GM20431 (cell line): ENCODE results near the gene RTL5.

Experiments used
- in situ Hi-C: fragments of 300-500 bp; cut with MseI, MboI; formaldehyde crosslinking; loops from one replicate; pipeline ENCODE4 v1.15.0; 2020; ENCODE audit warnings: low sequenced_read_pairs; ENCODE audit not compliant: unreplicated experiment

The RTL5 gene

DNA sequence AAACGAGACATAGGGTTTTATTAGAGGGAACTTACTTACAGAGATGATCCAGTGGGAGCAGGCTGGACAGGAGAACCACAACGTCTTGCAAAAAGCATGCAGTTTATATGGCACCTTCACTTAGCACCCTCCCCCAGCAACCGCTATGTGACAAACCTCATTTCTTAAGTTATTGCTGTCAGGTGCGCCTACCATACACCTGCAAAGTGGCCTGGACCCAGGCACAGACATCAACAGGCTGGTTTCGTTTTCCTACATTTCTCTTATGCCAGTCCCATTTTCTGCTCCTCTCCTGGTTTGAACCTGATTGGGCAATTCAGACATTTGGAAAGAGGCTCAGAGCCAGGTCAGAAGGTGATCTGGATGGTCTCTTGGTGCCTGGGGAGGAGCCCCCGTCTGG, 18.3 kb downstream of the RTL5 start:
- in situ Hi-C loops: loop anchor here (25.0 kb wide), 1 partner anchor 101 kb away; no protein-coding TSS in a partner anchor

GRCh38 chrX:72110876-72111708, 20.6 kb downstream of the RTL5 start:
- in situ Hi-C loops: loop anchor here (25.0 kb wide), 1 partner anchor 99 kb away; no protein-coding TSS in a partner anchor

DNA sequence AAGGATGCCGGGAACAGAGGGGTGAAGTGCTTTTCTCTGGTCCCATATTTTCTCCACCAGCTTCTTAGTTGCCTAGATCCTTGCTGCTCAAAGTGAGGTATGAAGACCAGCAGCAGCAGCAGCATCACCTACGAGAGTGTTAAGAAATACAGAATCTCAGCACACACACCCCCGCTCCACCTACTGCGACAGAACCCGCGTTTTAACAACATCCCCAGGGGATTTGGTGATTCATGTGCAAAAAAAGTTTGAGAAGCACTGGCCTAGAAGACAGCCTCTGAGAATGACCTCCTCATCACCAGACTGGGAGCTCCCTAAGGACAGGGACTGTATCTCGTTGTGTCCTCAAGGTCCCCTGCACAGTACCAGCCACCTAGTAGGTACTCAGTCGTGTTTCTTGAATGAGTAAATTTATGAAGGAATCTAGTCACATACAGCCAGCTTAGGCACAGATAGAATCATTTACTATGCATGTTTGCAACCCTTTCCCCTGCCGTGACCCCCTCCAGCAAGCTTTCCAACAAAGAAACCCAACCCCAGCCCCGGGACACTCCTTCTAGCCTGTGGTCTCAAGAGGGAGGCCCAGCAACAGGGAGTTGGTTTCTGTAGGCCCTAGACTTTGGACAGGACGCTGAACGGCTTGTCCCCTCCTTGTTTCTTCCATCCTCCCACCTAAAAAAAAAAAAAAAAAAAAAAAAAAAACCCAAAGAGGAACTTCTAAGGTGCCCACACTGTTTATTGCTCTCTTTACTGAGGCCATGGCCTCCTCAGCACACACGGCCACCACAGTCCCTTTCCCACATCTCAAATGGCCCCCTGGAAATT, 21.5 kb downstream of the RTL5 start:
- in situ Hi-C loops: loop anchor here (25.0 kb wide), 1 partner anchor 98 kb away; no protein-coding TSS in a partner anchor

DNA sequence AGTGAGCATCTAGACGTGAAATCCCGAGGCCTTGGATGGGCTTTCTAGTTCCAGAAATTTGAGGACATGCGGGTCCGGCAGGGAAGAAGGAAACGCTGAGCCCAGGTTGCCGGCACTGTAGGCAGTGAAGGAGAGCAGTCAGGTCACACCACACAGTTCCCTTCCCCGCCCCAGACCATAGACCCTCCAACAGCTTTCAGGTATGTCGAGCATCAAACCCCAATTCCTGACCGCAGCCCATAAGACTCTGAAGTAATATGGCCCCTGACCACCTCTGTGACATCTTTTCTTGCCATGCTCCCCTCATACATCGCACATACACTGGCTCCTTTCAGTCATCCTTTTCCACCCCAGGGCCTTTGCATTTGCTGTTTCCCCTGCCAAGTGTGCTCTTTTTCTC, 23.0 kb downstream of the RTL5 start:
- in situ Hi-C loops: loop anchor here (25.0 kb wide), 1 partner anchor 96 kb away; no protein-coding TSS in a partner anchor

DNA sequence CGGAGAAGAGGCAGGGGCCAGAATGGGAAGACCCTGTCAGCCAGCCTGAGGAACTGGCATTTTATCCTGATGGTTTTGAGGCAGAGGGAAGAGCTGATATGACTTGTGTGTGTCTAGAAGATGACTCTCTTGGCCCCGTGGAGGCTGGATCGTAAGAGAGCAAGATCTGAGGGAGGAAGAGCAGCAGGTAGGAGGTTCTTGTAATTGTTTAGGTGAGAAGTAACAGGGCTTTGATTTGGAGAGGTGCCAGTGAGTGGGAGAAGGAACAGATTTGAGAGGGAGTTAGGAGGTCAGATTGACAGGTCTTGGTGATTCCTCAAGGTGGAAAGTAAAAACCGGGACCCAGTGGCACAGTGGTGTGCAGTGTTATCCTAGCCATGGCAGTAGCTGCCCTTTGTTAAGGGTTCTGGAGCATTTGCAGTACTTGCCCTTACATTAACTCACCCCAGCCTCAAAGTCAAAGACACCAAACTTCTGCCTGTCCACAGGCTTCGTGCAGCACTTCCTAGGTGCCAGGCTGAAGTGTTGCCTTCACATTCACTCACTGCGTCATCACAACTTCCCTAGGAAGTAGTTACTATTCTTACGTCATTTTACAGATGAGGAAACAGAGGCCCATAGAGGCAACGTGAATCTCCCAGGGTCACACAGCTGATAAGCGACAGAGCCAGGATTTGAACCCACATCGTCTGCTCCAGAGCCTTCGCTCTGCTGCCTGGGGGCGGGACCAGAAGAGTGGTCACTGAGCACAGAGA, 23.7 kb downstream of the RTL5 start:
- in situ Hi-C loops: loop anchor here (25.0 kb wide), 1 partner anchor 96 kb away; no protein-coding TSS in a partner anchor

DNA sequence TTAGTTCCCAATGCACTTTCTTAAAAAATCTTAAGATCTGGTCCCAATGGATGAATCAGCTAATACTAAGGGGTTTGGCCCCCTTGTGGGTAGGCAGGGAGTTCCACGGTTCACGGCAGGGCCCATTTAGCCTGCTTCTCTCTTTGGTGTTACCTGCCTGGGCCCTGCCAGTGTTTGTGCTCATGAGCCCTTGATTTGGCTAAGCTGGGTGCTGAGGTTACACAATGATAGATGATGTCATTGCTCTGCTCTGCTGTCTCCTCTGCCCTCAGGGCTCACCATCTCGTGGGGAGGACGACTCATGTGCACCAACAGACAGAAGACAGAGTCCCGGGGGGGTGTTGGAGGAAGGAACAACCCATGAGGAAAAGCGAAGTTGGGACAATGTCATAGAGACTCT, 24.4 kb downstream of the RTL5 start:
- in situ Hi-C loops: loop anchor here (25.0 kb wide), 1 partner anchor 95 kb away; no protein-coding TSS in a partner anchor

- in situ Hi-C loops: loop anchor here (25.0 kb wide), 1 partner anchor 93 kb away; no protein-coding TSS in a partner anchor
Observed at GRCh38 chrX:72105436-72105835, 26.3 kb downstream of the RTL5 start.

DNA sequence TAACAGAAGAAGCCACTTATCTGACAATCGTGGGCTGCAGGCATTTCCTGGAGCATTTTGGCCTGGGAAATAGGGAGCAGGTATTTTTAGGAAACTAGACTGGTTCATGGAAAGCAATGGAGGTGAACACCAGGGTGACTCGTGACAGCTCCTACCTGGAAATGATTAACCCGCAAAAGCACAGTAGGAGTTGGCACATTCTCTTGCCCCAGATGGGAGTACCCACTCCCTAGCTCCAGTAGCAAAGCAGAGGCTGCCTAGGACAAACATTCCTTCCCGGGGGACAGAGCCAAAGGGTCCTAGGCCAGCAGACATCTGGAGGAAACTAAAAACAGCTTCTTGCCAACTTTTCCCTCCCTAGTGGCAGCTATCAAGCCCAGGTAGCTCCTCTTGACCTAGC, 29.0 kb downstream of the RTL5 start:
- in situ Hi-C loops: loop anchor here (25.0 kb wide), 1 partner anchor 90 kb away; no protein-coding TSS in a partner anchor

GRCh38 chrX:72102126-72102525, 29.6 kb downstream of the RTL5 start:
- in situ Hi-C loops: loop anchor here (25.0 kb wide), 1 partner anchor 90 kb away; no protein-coding TSS in a partner anchor

DNA sequence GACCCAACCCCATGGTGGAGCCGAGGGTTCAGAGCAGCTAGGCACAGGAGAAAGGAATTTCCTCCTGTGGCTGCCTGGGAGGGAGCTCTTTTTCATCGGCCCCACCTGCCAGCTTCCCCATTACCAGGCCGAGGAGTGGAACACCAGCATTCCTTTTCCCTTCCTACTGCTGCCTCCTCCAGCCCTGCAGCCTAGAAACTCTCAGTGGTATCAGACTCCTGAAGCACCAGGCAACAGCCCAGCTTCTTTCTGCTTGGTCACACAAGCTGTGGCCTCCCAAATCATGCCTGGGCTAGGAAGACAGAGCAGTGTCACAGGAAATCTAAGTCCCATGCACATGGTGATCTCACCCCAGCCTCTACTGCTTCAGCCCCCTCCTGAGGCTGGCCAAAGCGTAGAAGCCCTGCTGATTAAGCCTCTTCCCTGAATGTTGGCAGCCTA, 30.1 kb downstream of the RTL5 start:
- in situ Hi-C loops: loop anchor here (25.0 kb wide), 1 partner anchor 89 kb away; no protein-coding TSS in a partner anchor

GRCh38 chrX:72100824-72101351, 30.8 kb downstream of the RTL5 start:
- in situ Hi-C loops: loop anchor here (25.0 kb wide), 1 partner anchor 89 kb away; no protein-coding TSS in a partner anchor

DNA sequence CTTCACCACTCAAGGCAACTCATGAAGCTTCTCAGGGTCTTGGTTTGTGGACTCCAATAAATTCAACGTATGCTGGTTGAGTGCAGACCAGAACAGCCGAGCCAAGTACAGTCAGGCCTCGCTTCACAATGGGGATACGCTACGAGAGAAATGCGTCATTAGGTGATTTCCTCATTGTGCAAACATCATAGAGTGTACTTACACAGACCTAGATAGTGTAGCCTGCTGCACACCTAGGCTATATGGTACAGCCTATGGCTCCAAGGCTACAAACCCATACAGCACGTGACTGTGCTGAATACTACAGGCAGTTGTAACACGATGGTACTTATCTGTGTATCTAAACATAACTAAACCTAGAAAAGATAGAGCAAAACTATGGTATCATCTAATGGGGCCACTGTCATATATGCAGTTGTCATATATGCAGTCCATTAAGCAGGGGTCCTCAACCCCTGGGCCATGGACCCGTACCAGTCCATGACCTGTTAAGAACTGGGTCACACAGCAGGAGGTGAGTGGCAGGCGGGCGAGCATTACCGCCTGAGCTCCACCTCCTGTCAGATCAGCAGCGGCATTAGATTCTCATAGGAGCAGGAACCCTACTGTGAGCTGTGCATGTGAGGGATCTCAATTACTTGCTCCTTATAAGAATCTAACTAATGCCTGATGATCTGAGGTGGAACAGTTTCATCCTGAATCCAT, 31.5 kb downstream of the RTL5 start:
- in situ Hi-C loops: loop anchor here (25.0 kb wide), 1 partner anchor 88 kb away; no protein-coding TSS in a partner anchor

DNA sequence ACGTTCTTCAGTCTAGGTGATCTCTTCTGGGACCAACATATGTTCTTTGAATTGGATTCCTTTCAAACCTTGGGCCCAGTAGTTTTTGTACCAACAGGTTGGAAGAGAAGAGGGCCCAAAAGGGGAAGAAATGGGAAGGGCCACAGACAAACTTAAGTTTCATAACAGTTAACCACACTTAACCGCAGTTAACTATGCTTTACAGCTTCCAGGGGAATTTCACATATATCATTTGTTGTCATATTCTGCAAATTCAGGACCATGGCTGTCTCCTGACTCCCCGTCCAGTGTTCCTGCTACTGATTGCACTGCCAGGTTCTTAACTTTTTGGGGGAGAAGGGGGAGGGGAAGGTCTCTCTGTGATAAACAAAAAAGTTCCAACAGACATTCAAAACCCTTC, 34.6 kb downstream of the RTL5 start:
- in situ Hi-C loops: no loop called here

DNA sequence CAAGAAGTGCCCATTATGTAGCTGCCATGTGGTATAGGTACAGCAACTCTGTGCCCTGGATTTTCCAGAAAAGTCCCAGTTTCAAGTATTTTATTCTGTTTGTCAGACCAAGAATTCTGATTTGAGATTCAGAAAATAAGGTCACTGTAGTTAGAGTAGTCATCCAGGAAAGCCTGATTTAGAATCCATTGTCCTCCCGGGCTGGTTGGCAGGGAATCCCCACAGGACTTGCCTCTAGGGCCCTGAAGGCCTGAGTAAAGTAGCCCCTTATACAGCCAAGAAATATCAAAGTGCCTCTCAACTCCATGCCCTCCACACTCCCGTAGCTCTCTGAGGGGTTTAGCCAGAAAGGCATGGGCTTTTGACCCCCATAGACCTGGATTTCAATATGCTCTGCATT, 36.3 kb downstream of the RTL5 start:
- in situ Hi-C loops: no loop called here

GRCh38 chrX:72094894-72095293, 36.8 kb downstream of the RTL5 start:
- in situ Hi-C loops: no loop called here

- in situ Hi-C loops: no loop called here
Observed at GRCh38 chrX:72089254-72089653, 42.5 kb downstream of the RTL5 start.

DNA sequence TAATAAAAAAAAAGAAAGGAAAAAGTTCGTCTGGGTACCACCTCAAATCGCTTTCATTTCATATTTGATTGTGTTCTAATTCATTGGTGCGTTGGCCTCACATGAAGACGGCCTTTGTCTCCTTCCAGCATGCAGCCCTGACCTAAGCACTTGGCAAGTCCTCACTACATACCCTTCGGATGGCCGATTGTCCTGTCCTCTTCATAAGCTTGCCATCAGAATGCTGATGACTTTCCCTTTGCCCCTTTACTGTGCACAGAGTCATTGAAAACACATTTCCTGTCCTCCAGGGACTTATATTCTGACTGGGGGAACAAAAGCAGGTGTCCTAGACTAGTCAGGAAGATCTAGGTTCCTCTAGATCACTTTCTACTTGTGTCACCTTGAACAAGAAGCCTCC, 43.0 kb downstream of the RTL5 start:
- in situ Hi-C loops: no loop called here

DNA sequence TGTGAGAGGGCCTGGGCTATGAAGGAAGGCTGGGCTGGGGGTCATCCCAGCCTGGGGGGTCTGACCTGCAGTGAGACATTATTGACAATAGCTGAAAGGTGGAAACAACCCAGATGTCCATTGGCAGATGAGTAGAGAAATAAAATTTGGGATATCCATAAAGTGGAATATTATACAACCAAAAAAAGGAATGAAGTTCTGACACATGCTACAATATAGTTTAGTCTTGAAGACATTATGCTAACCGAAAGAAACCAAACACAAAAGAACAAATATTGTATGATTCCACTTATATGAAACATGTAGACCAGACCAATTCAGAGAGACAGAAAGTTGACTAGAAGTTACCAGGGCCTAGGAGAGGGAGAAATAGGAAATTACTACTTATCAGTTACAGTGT, 44.7 kb downstream of the RTL5 start:
- in situ Hi-C loops: no loop called here

DNA sequence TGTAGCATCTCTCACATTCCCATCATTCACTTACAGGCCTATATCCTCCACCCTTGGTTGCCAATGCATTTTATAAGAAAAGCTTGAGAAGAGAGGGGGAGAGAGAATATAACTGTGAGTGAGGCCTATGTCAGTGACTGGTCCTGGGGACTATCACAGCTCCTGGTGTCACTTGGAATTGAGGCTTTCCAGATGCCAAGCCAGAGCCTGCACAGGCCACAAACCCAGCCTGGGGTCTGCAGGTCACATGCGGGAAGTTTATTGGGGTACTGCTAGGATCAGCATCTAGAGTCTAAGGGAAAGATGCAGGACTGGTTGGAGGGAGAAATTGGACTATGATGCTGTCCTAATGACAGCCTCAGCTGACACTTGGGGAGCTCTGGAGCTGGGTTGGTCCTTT, 47.6 kb downstream of the RTL5 start:
- in situ Hi-C loops: no loop called here
